Activated CD8-positive, alpha-beta T cell treated with anti-CD3 and anti-CD28 coated beads for 36 hours (primary cell): Measurements from ENCODE around the gene GPR137. TPM values are rescaled to one million over a fixed set of nuclear protein-coding genes. Genes with fewer than 3 reads are reported as not detected.
A peak's percentile ranks its signal among the peaks of the same experiment; 100 is the strongest.

Experiments
- ATAC-seq: fragments of 200-7000 bp; cut with Tn5 transposase; one replicate; pipeline ENCODE4 v1.10.0; 2021; ENCODE audit warnings: mild to moderate bottlenecking, moderate library complexity
- CTCF ChIA-PET: fragments of 350-600 bp; sonication (Branson Sonifier 250); formaldehyde crosslinking; loops from one replicate; lab custom pipeline; 2021; ENCODE audit warnings: antibody characterized with exemption; lab: Charles Lee
- POLR2A ChIA-PET: fragments of 350-600 bp; sonication (Branson Sonifier 250); formaldehyde crosslinking; loops from one replicate; lab custom pipeline; 2021; ENCODE audit warnings: antibody characterized with exemption; lab: Charles Lee
- DNase-seq: peaks from one replicate; pipeline ENCODE4 v3.0.0-alpha.2; 2020
- H3K27ac Mint-ChIP-seq: one replicate; pipeline ENCODE4 v1.8.0; 2021; ENCODE audit warnings: mild to moderate bottlenecking, mixed read lengths
- H3K27me3 Mint-ChIP-seq: one replicate; pipeline ENCODE4 v1.8.0; 2021; ENCODE audit warnings: mixed read lengths
- H3K36me3 Mint-ChIP-seq: one replicate; pipeline ENCODE4 v1.8.0; 2021; ENCODE audit warnings: low read depth, mixed read lengths
- H3K4me1 Mint-ChIP-seq: one replicate; pipeline ENCODE4 v1.8.0; 2021; ENCODE audit warnings: low read depth, mixed read lengths
- H3K4me3 Mint-ChIP-seq: one replicate; pipeline ENCODE4 v1.8.0; 2021; ENCODE audit warnings: mild to moderate bottlenecking, moderate library complexity, mixed read lengths
- H3K9me3 Mint-ChIP-seq: one replicate; pipeline ENCODE4 v1.8.0; 2021; ENCODE audit warnings: mixed read lengths
- intact Hi-C: fragments of 100-400 bp; cut with micrococcal nuclease; formaldehyde crosslinking; loops from one replicate; pipeline ENCODE4 v1.10.0; 2022
- total RNA-seq, 2 experiments: library from RNA; stranded (reverse); gene quantifications; one replicate each; pipeline ENCODE4 v1.2.3, GENCODE V29; 2021
- TF ChIP-seq, protein P1 (sequence below): fragments of 200-600 bp; IDR thresholded peaks from one replicate; pipeline ENCODE4 v1.8.0; 2022; ENCODE audit warnings: antibody characterized with exemption, mild to moderate bottlenecking

GPR137 gene
- total RNA-seq, 2 experiments from 2014 or later: 23.7 to 28.5 TPM

DNA sequence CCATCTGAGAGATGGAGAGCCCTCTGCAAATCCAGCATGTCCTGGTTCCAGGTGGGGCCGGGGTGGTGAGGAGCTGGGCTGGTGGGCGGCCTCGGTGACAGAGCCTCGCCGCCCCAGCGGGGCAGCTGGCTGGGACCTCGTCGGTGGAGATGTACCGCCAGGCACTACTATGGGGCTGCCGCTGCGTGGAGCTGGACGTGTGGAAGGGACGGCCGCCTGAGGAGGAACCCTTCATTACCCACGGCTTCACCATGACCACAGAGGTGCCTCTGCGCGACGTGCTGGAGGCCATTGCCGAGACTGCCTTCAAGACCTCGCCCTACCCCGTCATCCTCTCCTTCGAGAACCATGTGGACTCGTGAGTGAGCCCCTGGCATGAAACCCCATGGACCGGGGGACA is 27.3 kb upstream of the GPR137 start:
- no peak overlapping the region for H3K4me3 Mint-ChIP-seq
- TF ChIP-seq, protein P1, sequence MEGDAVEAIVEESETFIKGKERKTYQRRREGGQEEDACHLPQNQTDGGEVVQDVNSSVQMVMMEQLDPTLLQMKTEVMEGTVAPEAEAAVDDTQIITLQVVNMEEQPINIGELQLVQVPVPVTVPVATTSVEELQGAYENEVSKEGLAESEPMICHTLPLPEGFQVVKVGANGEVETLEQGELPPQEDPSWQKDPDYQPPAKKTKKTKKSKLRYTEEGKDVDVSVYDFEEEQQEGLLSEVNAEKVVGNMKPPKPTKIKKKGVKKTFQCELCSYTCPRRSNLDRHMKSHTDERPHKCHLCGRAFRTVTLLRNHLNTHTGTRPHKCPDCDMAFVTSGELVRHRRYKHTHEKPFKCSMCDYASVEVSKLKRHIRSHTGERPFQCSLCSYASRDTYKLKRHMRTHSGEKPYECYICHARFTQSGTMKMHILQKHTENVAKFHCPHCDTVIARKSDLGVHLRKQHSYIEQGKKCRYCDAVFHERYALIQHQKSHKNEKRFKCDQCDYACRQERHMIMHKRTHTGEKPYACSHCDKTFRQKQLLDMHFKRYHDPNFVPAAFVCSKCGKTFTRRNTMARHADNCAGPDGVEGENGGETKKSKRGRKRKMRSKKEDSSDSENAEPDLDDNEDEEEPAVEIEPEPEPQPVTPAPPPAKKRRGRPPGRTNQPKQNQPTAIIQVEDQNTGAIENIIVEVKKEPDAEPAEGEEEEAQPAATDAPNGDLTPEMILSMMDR: no peak
- DNase-seq (no peak), ATAC-seq (no peak)
- ChIA-PET CTCF (interaction anchor here (1.6 kb wide), 1 partner anchor 26 kb away, joined by 3 read pairs; the partner anchor contains the start of gene BAD), POLR2A (interaction anchor here (1.7 to 2.7 kb wide), 2 partner anchors 10 to 13 kb away, joined by 6 to 14 read pairs; no protein-coding TSS in a partner anchor)
- intact Hi-C loops: no loop called here
- peaks cover 14% of the 10 kb centered on the region for H3K36me3 Mint-ChIP-seq
- no peaks in the 10 kb centered on the region for H3K9me3 Mint-ChIP-seq
- H3K4me1 Mint-ChIP-seq: peaks cover 12% of the 10 kb centered on the region
- H3K27ac Mint-ChIP-seq: no peak overlapping the region
- H3K27me3 Mint-ChIP-seq: no peaks in the 10 kb centered on the region

DNA sequence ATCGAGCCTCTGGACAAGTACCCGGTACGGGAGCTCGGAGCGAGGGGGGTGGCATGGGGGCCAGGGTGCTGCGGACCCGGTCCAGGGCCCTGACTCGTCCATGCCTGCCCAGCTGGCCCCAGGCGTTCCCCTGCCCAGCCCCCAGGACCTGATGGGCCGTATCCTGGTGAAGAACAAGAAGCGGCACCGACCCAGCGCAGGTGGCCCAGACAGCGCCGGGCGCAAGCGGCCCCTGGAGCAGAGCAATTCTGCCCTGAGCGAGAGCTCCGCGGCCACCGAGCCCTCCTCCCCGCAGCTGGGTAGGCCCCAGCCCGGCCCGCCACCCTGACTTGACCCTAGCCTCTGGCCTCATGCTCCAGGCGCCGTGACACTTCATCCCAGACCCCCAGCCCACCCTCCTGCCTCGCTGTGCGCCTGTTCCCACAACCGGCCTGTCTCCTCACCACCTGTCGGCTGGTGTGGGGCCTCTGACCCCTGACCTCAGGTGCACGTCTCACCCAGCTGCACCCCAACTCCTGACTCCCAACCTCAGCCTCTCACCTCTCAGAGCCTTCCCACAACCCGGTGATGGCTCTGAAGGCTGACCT is 26.6 kb upstream of the GPR137 start:
- no peak overlapping the region for H3K27ac Mint-ChIP-seq
- peak; percentile 11 for ATAC-seq
- no peaks in the 10 kb centered on the region for H3K27me3 Mint-ChIP-seq
- ChIA-PET CTCF (interaction anchor here (1.6 kb wide), 1 partner anchor 25 kb away, joined by 3 read pairs; the partner anchor contains the start of gene BAD), POLR2A (interaction anchor here (0.6 to 2.7 kb wide), 3 partner anchors 9 to 73 kb away, joined by 4 to 14 read pairs (median 6); partner anchors contain the start of gene STIP1)
- H3K36me3 Mint-ChIP-seq: peaks cover 14% of the 10 kb centered on the region
- DNase-seq: no peak
- TF ChIP-seq, protein P1: no peak
- no peak overlapping the region for H3K4me3 Mint-ChIP-seq
- intact Hi-C loops: no loop called here
- H3K4me1 Mint-ChIP-seq: peaks cover 12% of the 10 kb centered on the region
- H3K9me3 Mint-ChIP-seq: no peaks in the 10 kb centered on the region

DNA sequence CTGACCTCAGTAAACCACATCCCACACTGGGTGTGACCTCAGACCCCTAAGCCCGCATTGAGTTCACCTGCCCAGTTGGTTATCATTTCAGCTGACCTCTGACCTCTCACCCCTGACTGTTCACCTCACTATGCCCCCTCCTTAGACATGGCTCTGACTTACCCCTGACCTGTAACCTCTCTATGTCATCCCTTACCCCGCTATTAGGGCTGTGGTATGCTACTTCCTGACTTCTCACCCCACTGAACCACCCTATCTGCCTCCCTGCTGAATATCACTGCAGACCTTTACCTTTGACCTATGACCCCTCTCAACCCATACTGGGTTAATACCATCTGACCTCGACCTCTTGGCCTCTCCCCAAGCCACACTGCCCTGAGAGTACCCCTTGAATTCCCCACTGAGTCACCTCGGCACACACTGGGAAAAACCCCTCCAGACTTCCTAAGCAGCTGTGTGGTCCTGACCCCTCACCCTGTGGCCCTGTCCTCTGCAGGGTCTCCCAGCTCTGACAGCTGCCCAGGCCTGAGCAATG is 26.0 kb upstream of the GPR137 start:
- peaks cover 12% of the 10 kb centered on the region for H3K4me1 Mint-ChIP-seq
- H3K4me3 Mint-ChIP-seq: no peak overlapping the region
- peak overlapping the region; percentile 32 for H3K27ac Mint-ChIP-seq
- CTCF ChIA-PET: interaction anchor here (1.6 kb wide), 1 partner anchor 24 kb away, joined by 3 read pairs; the partner anchor contains the start of gene BAD
- TF ChIP-seq, protein P1: no peak
- no peaks in the 10 kb centered on the region for H3K9me3 Mint-ChIP-seq
- peak; percentile 40 for ATAC-seq
- no peak for DNase-seq
- POLR2A ChIA-PET: interaction anchor here (0.6 to 2.7 kb wide), 3 partner anchors 9 to 74 kb away, joined by 4 to 14 read pairs (median 6); partner anchors contain the start of gene STIP1
- H3K36me3 Mint-ChIP-seq: peaks cover 14% of the 10 kb centered on the region
- H3K27me3 Mint-ChIP-seq: no peaks in the 10 kb centered on the region
- intact Hi-C loops: no loop called here

DNA sequence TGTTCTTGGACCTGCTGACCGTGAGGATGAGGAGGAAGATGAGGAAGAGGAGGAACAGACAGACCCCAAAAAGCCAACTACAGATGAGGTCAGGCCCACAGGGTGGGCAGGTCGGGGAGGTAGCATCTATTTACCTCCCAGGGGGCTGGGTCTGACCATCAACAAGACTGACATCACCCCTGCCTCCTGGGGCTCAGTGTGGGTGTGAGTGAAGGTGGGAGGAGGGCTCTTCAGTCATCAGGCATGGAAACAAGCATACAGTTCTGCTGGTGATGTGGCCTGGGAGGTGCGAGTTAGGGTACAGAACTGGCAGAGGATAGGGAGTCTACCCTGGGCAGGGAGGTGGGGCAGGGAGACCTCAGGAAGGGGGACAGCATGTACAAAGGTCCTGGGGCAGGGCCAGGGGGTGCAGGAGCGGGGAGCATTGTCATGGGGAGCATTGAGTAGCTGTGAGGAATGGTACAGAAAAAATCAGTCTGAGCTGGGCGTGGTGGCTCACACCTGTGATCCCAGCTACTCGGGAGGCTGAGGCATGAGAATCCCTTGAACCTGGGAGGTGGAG is 25.4 kb upstream of the GPR137 start:
- peaks cover 12% of the 10 kb centered on the region for H3K4me1 Mint-ChIP-seq
- H3K36me3 Mint-ChIP-seq: peaks cover 14% of the 10 kb centered on the region
- POLR2A ChIA-PET: interaction anchor here (2.1 to 2.7 kb wide), 2 partner anchors 8 to 17 kb away, joined by 6 to 14 read pairs; no protein-coding TSS in a partner anchor
- DNase-seq: no peak
- CTCF ChIA-PET: interaction anchor here (1.8 kb wide), 1 partner anchor 9 kb away, joined by 8 read pairs; the partner anchor contains the start of gene PLCB3
- ATAC-seq: peak; percentile 37
- intact Hi-C loops: no loop called here
- TF ChIP-seq, protein P1: no peak
- H3K27ac Mint-ChIP-seq: peak overlapping the region; percentile 32
- no peaks in the 10 kb centered on the region for H3K27me3 Mint-ChIP-seq
- no peak overlapping the region for H3K4me3 Mint-ChIP-seq
- H3K9me3 Mint-ChIP-seq: no peaks in the 10 kb centered on the region
